HCT116 (cell line): ENCODE data around the gene MAP4K4. TPM values are rescaled to one million over a fixed set of nuclear protein-coding genes. Genes with fewer than 3 reads are reported as not detected.

ENCODE experiments used
- ATAC-seq: fragments of 200-7000 bp; cut with Tn5 transposase; 2 replicates; pipeline ENCODE4 v1.9.1; 2020; ENCODE audit warnings: mild to moderate bottlenecking, moderate library complexity
- BruUV-seq: library from RNA; stranded (reverse); fragments of 400-500 nt; replicated peaks from 2 replicates; lab custom pipeline; 2021; lab: Mats Ljungman, UMichigan
- CTCF ChIA-PET: fragments of 300-600 bp; sonication (Branson Sonifier 250); formaldehyde crosslinking; loops from one replicate; lab custom pipeline; 2021; ENCODE audit warnings: antibody characterized with exemption; lab: Charles Lee
- POLR2A ChIA-PET: fragments of 300-600, 350-600 bp; sonication (Branson Sonifier 250); formaldehyde crosslinking; loops from one replicate; lab custom pipeline; 2021; ENCODE audit warnings: antibody characterized with exemption; lab: Charles Lee
- RAD21 ChIA-PET, 2 experiments: fragments of 300-600 bp; sonication (Branson Sonifier 250); formaldehyde crosslinking; loops; one replicate each; lab custom pipeline; 2023; ENCODE audit warnings: low total read pairs in 2 of 2; ENCODE audit not compliant: uncharacterized antibody in 2 of 2, unreplicated experiment in 2 of 2, low non-redundant PET in 1 of 2; lab: Charles Lee
- DNase-seq: peaks from one replicate; pipeline ENCODE4 v3.0.0-alpha.2; 2010; ENCODE audit warnings: low read depth, low spot score
- H2AFZ ChIP-seq: fragments of 200-600 bp; shearing (Covaris generic), sonication (generic); 2 replicates; pipeline ENCODE4 v1.6.1; 2017; ENCODE audit warnings: low read depth, mixed run types, mixed read lengths, antibody characterized with exemption, low read length; ENCODE audit not compliant: poor library complexity, severe bottlenecking
- H3K27ac ChIP-seq: 2 replicates; pipeline ENCODE4 v1.5.1; 2012; ENCODE audit warnings: low read depth, low read length
- H3K27me3 ChIP-seq: fragments of 200-600 bp; sonication (generic); 2 replicates; pipeline ENCODE4 v1.6.1; 2016; ENCODE audit warnings: mixed run types, low read length, mixed read lengths; ENCODE audit not compliant: insufficient read depth
- H3K36me3 ChIP-seq, 2 experiments: fragments of 200-500 bp in 1 of 2; fragments of 200-600 bp in 1 of 2; sonication (Bioruptor generic) in 1 of 2; sonication (generic) in 1 of 2; 2 replicates each; pipeline versions ENCODE4 v1.5.1 to v1.6.1; 2014 to 2016; ENCODE audit warnings: low read length in 2 of 2, inconsistent platforms in 1 of 2, mixed read lengths in 1 of 2, mixed run types in 1 of 2; ENCODE audit not compliant: insufficient read depth in 2 of 2, control insufficient read depth in 1 of 2
- H3K4me1 ChIP-seq, 2 experiments: fragments of 200-600 bp in 1 of 2; sonication (generic) in 1 of 2; 2 replicates each; pipeline versions ENCODE4 v1.5.1 to v1.6.1; 2012 to 2017; ENCODE audit warnings: low read length in 2 of 2, inconsistent platforms in 1 of 2, mild to moderate bottlenecking in 1 of 2, mixed read lengths in 1 of 2, mixed run types in 1 of 2, moderate library complexity in 1 of 2; ENCODE audit not compliant: insufficient read depth in 2 of 2, control insufficient read depth in 1 of 2
- H3K4me2 ChIP-seq: fragments of 200-600 bp; sonication (generic); 2 replicates; pipeline ENCODE4 v1.6.1; 2017; ENCODE audit warnings: mixed run types, low read length, mixed read lengths
- H3K4me3 ChIP-seq, 2 experiments: fragments of 200-600 bp in 1 of 2; sonication (generic) in 1 of 2; replicated peaks in 1 of 2; 2 replicates each; pipeline ENCODE4 v1.5.1; 2011 to 2016; ENCODE audit warnings: low read length in 2 of 2, control low read depth in 1 of 2, low read depth in 1 of 2, mild to moderate bottlenecking in 1 of 2, mixed read lengths in 1 of 2, mixed run types in 1 of 2
- H3K79me2 ChIP-seq: fragments of 200-600 bp; sonication (generic); 2 replicates; pipeline ENCODE4 v1.6.1; 2017; ENCODE audit warnings: mild to moderate bottlenecking, mixed run types, low read length, moderate library complexity, mixed read lengths; ENCODE audit not compliant: insufficient read depth
- H3K9ac ChIP-seq: fragments of 200-600 bp; sonication (generic); 2 replicates; pipeline ENCODE4 v1.6.1; 2016; ENCODE audit warnings: low read length, mixed read lengths
- H3K9me2 ChIP-seq: fragments of 200-600 bp; sonication (generic), shearing (Covaris generic); 2 replicates; pipeline ENCODE4 v1.6.1; 2017; ENCODE audit warnings: mixed run types, mild to moderate bottlenecking, moderate library complexity; ENCODE audit not compliant: insufficient read depth
- H3K9me3 ChIP-seq, 2 experiments: fragments of 200-500 bp in 1 of 2; fragments of 200-600 bp in 1 of 2; sonication (Bioruptor generic) in 1 of 2; sonication (generic) in 1 of 2; 2 replicates each; pipeline ENCODE4 v1.6.1; 2014 to 2017; ENCODE audit warnings: low read length in 2 of 2, mixed read lengths in 2 of 2, inconsistent platforms in 1 of 2, low read depth in 1 of 2, mild to moderate bottlenecking in 1 of 2, mixed run types in 1 of 2, moderate library complexity in 1 of 2; ENCODE audit not compliant: control insufficient read depth in 1 of 2, insufficient read depth in 1 of 2
- H4K20me1 ChIP-seq: fragments of 200-600 bp; sonication (generic), shearing (Covaris generic); 2 replicates; pipeline ENCODE4 v1.6.1; 2017; ENCODE audit warnings: mixed run types, mild to moderate bottlenecking, moderate library complexity; ENCODE audit not compliant: insufficient read depth
- CBX3 ChIP-seq: IDR thresholded peaks from 2 replicates; pipeline ENCODE4 v1.6.1; 2012; ENCODE audit warnings: low read depth
- CEBPB ChIP-seq: IDR thresholded peaks from 2 replicates; pipeline ENCODE4 v1.6.1; 2012; ENCODE audit warnings: low read depth
- EGR1 ChIP-seq: IDR thresholded peaks from 2 replicates; pipeline ENCODE4 v1.6.1; 2012; ENCODE audit warnings: low read depth
- EZH2phosphoT487 ChIP-seq: fragments of 200-600 bp; IDR thresholded peaks from 2 replicates; pipeline ENCODE4 v1.6.1; 2018; ENCODE audit warnings: antibody characterized with exemption, borderline replicate concordance
- JUND ChIP-seq: IDR thresholded peaks from 2 replicates; pipeline ENCODE4 v1.6.1; 2012
- RAD21 ChIP-seq: IDR thresholded peaks from 2 replicates; pipeline ENCODE4 v1.6.1; 2012; ENCODE audit warnings: low read depth, mild to moderate bottlenecking
- SRF ChIP-seq: IDR thresholded peaks from 2 replicates; pipeline ENCODE4 v1.6.1; 2012; ENCODE audit warnings: low read depth
- TCF7L2 ChIP-seq: IDR thresholded peaks from 2 replicates; pipeline ENCODE4 v1.7.0; 2011; ENCODE audit warnings: borderline replicate concordance, inconsistent platforms; ENCODE audit not compliant: insufficient read depth, insufficient read length; ENCODE audit errors: extremely low read depth
- YY1 ChIP-seq: IDR thresholded peaks from 2 replicates; pipeline ENCODE4 v1.6.1; 2011; ENCODE audit warnings: low read length, low read depth, moderate library complexity, mild to moderate bottlenecking; ENCODE audit not compliant: insufficient replicate concordance; ENCODE audit errors: extremely low read depth
- ZBTB33 ChIP-seq: IDR thresholded peaks from 2 replicates; pipeline ENCODE4 v1.6.1; 2011; ENCODE audit warnings: mild to moderate bottlenecking, low read length, moderate library complexity; ENCODE audit not compliant: insufficient replicate concordance; ENCODE audit errors: extremely low read depth
- ZFX ChIP-seq: fragments of 450-650 bp; IDR thresholded peaks from 2 replicates; pipeline ENCODE4 v1.6.1; 2017
- ZNF274 ChIP-seq: fragments of 200-500 bp; sonication (Bioruptor generic); IDR thresholded peaks from 2 replicates; pipeline ENCODE4 v1.6.1; 2014; ENCODE audit warnings: mild to moderate bottlenecking, low read depth, low read length, inconsistent platforms
- intact Hi-C: fragments of 100-400 bp; cut with micrococcal nuclease; formaldehyde crosslinking; loops from 2 replicates; pipeline ENCODE4 v1.10.0; 2022
- total RNA-seq: library from RNA; stranded (reverse); gene quantifications from one replicate; pipeline ENCODE4 v1.2.1, GENCODE V29; 2021; ENCODE audit not compliant: unreplicated experiment
- TF ChIP-seq, protein P1 (sequence below): IDR thresholded peaks from 2 replicates; pipeline ENCODE4 v1.6.1; 2012; ENCODE audit warnings: low read depth
- TF ChIP-seq, protein P2 (sequence below), 3 experiments: fragments of 200-600 bp in 1 of 3; sonication (generic) in 1 of 3; IDR thresholded peaks in 2 of 3; conservative IDR thresholded peaks in 1 of 3; 2 replicates each; pipeline ENCODE4 v1.5.1; 2012 to 2017; ENCODE audit warnings: low read depth in 2 of 3, low read length in 2 of 3, antibody characterized with exemption in 1 of 3, borderline replicate concordance in 1 of 3, control low read depth in 1 of 3, mild to moderate bottlenecking in 1 of 3, mixed read lengths in 1 of 3, mixed run types in 1 of 3, moderate library complexity in 1 of 3; ENCODE audit not compliant: insufficient read depth in 1 of 3

The MAP4K4 gene
- total RNA-seq, 1 experiment from 2014 or later: 62.3 TPM

DNA sequence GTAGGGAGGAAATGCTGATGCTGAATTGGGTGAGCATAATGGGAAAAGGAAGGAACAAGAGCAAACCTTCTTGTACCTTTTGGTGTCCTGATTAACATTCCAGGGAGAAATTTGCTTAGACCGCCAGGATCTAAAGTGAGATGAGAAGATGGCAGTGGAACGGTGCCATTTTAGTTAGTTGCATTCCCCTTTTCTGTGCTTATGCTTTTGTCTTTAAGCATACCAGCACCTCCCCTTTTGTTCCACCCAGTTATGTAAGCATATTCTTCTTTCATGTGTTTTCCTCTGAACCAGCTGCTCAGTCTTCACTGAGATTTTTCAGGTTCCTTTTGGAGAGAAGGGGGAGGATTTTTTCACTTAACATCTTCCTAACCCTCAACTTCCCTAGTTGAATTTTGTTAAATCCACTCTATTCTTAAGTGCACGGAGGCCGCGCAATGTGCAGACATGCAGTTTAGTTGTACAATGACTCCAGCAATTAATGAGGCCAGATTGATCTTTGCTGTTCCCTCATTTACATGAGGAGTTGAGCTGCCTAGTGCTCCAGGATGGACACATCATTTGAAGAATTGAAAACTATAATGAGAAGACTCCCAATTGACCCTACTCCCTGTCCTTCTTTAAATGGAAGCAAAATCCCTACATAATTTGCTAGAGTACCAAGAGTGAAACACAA, 73.9 kb downstream of the MAP4K4 start:
- H3K79me2 ChIP-seq: peaks cover 91% of the 10 kb centered on the region
- ATAC-seq: no peak
- CTCF ChIA-PET: interaction anchor here (1.0 to 2.7 kb wide), 9 partner anchors 9 to 469 kb away, joined by 3 to 24 read pairs (median 7); no protein-coding TSS in a partner anchor
- H3K36me3 ChIP-seq: no peaks in the 10 kb centered on the region
- no peak overlapping the region for H3K9ac ChIP-seq
- no peak overlapping the region for H2AFZ ChIP-seq
- RAD21 ChIA-PET: interaction anchor here (0.5 to 1.3 kb wide), 2 partner anchors 12 to 60 kb away, joined by 3 read pairs; no protein-coding TSS in a partner anchor
- BruUV-seq: no TSS peak
- DNase-seq: no peak
- POLR2A ChIA-PET: no interaction called here
- intact Hi-C loops: loop anchor here (5.0 kb wide), 1 partner anchor 61 kb away; no protein-coding TSS in a partner anchor
- H3K27ac ChIP-seq: no peak overlapping the region
- no peaks in the 10 kb centered on the region for H3K9me3 ChIP-seq
- TF ChIP-seq ZBTB33 (no peak), EZH2phosphoT487 (no peak), EGR1 (no peak), JUND (no peak), YY1 (no peak), ZFX (no peak), CEBPB (no peak), SRF (no peak), CBX3 (no peak), RAD21 (no peak), ZNF274 (no peak), TCF7L2 (no peak)
- TF ChIP-seq, protein P1, sequence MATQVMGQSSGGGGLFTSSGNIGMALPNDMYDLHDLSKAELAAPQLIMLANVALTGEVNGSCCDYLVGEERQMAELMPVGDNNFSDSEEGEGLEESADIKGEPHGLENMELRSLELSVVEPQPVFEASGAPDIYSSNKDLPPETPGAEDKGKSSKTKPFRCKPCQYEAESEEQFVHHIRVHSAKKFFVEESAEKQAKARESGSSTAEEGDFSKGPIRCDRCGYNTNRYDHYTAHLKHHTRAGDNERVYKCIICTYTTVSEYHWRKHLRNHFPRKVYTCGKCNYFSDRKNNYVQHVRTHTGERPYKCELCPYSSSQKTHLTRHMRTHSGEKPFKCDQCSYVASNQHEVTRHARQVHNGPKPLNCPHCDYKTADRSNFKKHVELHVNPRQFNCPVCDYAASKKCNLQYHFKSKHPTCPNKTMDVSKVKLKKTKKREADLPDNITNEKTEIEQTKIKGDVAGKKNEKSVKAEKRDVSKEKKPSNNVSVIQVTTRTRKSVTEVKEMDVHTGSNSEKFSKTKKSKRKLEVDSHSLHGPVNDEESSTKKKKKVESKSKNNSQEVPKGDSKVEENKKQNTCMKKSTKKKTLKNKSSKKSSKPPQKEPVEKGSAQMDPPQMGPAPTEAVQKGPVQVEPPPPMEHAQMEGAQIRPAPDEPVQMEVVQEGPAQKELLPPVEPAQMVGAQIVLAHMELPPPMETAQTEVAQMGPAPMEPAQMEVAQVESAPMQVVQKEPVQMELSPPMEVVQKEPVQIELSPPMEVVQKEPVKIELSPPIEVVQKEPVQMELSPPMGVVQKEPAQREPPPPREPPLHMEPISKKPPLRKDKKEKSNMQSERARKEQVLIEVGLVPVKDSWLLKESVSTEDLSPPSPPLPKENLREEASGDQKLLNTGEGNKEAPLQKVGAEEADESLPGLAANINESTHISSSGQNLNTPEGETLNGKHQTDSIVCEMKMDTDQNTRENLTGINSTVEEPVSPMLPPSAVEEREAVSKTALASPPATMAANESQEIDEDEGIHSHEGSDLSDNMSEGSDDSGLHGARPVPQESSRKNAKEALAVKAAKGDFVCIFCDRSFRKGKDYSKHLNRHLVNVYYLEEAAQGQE: no peak
- TF ChIP-seq, protein P2, sequence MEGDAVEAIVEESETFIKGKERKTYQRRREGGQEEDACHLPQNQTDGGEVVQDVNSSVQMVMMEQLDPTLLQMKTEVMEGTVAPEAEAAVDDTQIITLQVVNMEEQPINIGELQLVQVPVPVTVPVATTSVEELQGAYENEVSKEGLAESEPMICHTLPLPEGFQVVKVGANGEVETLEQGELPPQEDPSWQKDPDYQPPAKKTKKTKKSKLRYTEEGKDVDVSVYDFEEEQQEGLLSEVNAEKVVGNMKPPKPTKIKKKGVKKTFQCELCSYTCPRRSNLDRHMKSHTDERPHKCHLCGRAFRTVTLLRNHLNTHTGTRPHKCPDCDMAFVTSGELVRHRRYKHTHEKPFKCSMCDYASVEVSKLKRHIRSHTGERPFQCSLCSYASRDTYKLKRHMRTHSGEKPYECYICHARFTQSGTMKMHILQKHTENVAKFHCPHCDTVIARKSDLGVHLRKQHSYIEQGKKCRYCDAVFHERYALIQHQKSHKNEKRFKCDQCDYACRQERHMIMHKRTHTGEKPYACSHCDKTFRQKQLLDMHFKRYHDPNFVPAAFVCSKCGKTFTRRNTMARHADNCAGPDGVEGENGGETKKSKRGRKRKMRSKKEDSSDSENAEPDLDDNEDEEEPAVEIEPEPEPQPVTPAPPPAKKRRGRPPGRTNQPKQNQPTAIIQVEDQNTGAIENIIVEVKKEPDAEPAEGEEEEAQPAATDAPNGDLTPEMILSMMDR (IDR thresholded peaks at IDR 0.05 in 2 of 3, conservative IDR thresholded peaks at IDR 0.05 in 1 of 3; ENCODE audit: borderline replicate concordance in 1 of 3, insufficient read depth in 1 of 3, low read depth in 2 of 3, low read length in 2 of 3): no peak
- no peak overlapping the region for H3K4me3 ChIP-seq
- H3K27me3 ChIP-seq: no peaks in the 10 kb centered on the region
- H3K9me2 ChIP-seq: no peaks in the 10 kb centered on the region
- peaks cover 3 to 23% of the 10 kb centered on the region in 2 experiments; a peak in 3 of 4 replicates for H3K4me1 ChIP-seq
- H4K20me1 ChIP-seq: no peaks in the 10 kb centered on the region; the same call in 1 of the 2 replicates
- no peak overlapping the region for H3K4me2 ChIP-seq
